ENCODE measurements around the gene EXOSC9. TPM values are rescaled to one million over a fixed set of nuclear protein-coding genes. Genes with fewer than 3 reads are reported as not detected.

EXOSC9 gene
- total RNA-seq, 1 experiment from 2014 or later = 29.9 TPM

GRCh38 chr4:121785479-121785878 is 15.6 kb upstream of the EXOSC9 start:
- H3K4me3 ChIP-seq = no peak overlapping the region
- H3K9me2 ChIP-seq (ENCODE audit: insufficient read depth) = no peaks in the 10 kb centered on the region
- H3K9me3 ChIP-seq (ENCODE audit: insufficient read depth, low read depth) = no peaks in the 10 kb centered on the region; the same call in 1 of the 2 replicates
- H3K27me3 ChIP-seq (ENCODE audit: insufficient read depth, low read depth) = no peaks in the 10 kb centered on the region
- H3K36me3 ChIP-seq (ENCODE audit: low read depth) = no peaks in the 10 kb centered on the region
- TF ChIP-seq EZH2 (IDR thresholded peaks at IDR 0.05; ENCODE audit: low read depth) = no peak
- TF ChIP-seq, protein P1, sequence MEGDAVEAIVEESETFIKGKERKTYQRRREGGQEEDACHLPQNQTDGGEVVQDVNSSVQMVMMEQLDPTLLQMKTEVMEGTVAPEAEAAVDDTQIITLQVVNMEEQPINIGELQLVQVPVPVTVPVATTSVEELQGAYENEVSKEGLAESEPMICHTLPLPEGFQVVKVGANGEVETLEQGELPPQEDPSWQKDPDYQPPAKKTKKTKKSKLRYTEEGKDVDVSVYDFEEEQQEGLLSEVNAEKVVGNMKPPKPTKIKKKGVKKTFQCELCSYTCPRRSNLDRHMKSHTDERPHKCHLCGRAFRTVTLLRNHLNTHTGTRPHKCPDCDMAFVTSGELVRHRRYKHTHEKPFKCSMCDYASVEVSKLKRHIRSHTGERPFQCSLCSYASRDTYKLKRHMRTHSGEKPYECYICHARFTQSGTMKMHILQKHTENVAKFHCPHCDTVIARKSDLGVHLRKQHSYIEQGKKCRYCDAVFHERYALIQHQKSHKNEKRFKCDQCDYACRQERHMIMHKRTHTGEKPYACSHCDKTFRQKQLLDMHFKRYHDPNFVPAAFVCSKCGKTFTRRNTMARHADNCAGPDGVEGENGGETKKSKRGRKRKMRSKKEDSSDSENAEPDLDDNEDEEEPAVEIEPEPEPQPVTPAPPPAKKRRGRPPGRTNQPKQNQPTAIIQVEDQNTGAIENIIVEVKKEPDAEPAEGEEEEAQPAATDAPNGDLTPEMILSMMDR (conservative IDR thresholded peaks at IDR 0.05) = no peak
- no peak overlapping the region for H3K27ac ChIP-seq
- POLR2A ChIA-PET (ENCODE audit: unreplicated experiment) = no interaction called here
- no peaks in the 10 kb centered on the region for H3K79me2 ChIP-seq (ENCODE audit: low read depth)
- CTCF ChIA-PET = no interaction called here
- H3F3A ChIP-seq (ENCODE audit: insufficient read depth, low read depth) = no peaks in the 10 kb centered on the region
- peaks cover 20% of the 10 kb centered on the region for H3K4me1 ChIP-seq (replicated peaks; ENCODE audit: insufficient read depth)
- DNase-seq = no peak
- H2AFZ ChIP-seq = no peak overlapping the region
- no TSS peak for BruUV-seq (replicated peaks)
- H4K20me1 ChIP-seq (ENCODE audit: insufficient read depth) = no peaks in the 10 kb centered on the region
- no peak overlapping the region for H3K4me2 ChIP-seq
- intact Hi-C loops (cut with micrococcal nuclease; ENCODE audit: unreplicated experiment) = no loop called here

DNA sequence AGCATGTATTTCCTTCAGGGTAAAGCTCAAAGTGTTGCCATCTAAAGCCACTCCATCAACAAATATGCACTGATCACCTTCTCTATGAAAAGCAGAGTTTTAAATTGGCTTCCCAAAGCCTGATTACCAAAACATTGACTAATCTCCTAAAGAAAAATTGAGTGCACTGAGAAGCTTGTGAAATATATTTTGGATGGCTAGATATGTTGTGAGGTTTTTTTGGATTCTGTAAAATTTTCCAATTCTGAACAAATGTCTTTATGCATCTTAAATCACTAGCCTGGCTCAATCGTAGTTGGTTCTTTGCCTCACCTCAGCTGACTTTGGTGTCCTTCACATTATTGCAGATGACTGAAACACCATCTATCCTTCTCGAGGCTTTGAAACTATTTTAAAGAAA is 14.9 kb upstream of the EXOSC9 start:
- Histone ChIP-seq H3F3A (ENCODE audit: insufficient read depth, low read depth) (no peaks in the 10 kb centered on the region), H4K20me1 (ENCODE audit: insufficient read depth) (no peaks in the 10 kb centered on the region), H3K27ac (no peak overlapping the region), H3K9me3 (ENCODE audit: insufficient read depth, low read depth) (no peaks in the 10 kb centered on the region; the same call in 1 of the 2 replicates), H3K36me3 (ENCODE audit: low read depth) (no peaks in the 10 kb centered on the region), H3K27me3 (ENCODE audit: insufficient read depth, low read depth) (no peaks in the 10 kb centered on the region), H3K4me1 (replicated peaks; ENCODE audit: insufficient read depth) (peaks cover 23% of the 10 kb centered on the region), H2AFZ (no peak overlapping the region), H3K9me2 (ENCODE audit: insufficient read depth) (no peaks in the 10 kb centered on the region), H3K4me3 (no peak overlapping the region), H3K79me2 (ENCODE audit: low read depth) (no peaks in the 10 kb centered on the region), H3K4me2 (no peak overlapping the region)
- TF ChIP-seq, protein P1 (conservative IDR thresholded peaks at IDR 0.05) = no peak
- no peak for TF ChIP-seq EZH2 (IDR thresholded peaks at IDR 0.05; ENCODE audit: low read depth)
- intact Hi-C loops (cut with micrococcal nuclease; ENCODE audit: unreplicated experiment) = no loop called here
- POLR2A ChIA-PET (ENCODE audit: unreplicated experiment) = no interaction called here
- CTCF ChIA-PET = no interaction called here
- no TSS peak for BruUV-seq (replicated peaks)
- no peak for DNase-seq

DNA sequence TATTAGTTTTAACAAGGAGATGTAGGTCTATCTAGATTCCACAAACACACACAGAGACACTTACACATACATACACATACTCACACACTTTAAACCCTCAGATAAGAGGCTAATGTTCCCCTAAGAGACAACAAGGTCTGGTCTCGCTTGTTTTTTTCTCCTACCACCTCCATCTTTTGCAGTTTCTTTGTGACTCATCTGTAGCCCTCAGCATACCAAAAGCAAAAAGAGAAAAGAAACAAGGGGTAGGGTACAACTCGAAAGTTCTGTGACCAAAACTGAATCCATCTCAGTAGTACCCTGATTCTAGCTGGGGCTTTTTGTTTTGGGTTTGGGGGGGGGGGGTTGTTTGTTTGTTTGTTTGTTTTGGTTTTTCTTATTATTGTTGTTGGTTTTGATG is 12.2 kb upstream of the EXOSC9 start:
- no peak overlapping the region for H2AFZ ChIP-seq

More for the DNA sequence above, 12.2 kb upstream of the EXOSC9 start:
- H3K4me3 ChIP-seq = no peak overlapping the region
- TF ChIP-seq, protein P1 (conservative IDR thresholded peaks at IDR 0.05) = no peak
- no peak for TF ChIP-seq EZH2 (IDR thresholded peaks at IDR 0.05; ENCODE audit: low read depth)
- H3K36me3 ChIP-seq (ENCODE audit: low read depth) = no peaks in the 10 kb centered on the region
- DNase-seq = no peak
- H3K9me3 ChIP-seq (ENCODE audit: insufficient read depth, low read depth) = no peaks in the 10 kb centered on the region; the same call in 1 of the 2 replicates
- no peak overlapping the region for H3K27ac ChIP-seq
- ChIA-PET POLR2A (ENCODE audit: unreplicated experiment) (no interaction called here), CTCF (no interaction called here)
- H3K27me3 ChIP-seq (ENCODE audit: insufficient read depth, low read depth) = no peaks in the 10 kb centered on the region
- no peaks in the 10 kb centered on the region for H4K20me1 ChIP-seq (ENCODE audit: insufficient read depth)
- no TSS peak for BruUV-seq (replicated peaks)
- H3K4me1 ChIP-seq (replicated peaks; ENCODE audit: insufficient read depth) = peaks cover 23% of the 10 kb centered on the region
- H3K4me2 ChIP-seq = no peak overlapping the region
- H3F3A ChIP-seq (ENCODE audit: insufficient read depth, low read depth) = no peaks in the 10 kb centered on the region
- H3K79me2 ChIP-seq (ENCODE audit: low read depth) = no peaks in the 10 kb centered on the region
- intact Hi-C loops (cut with micrococcal nuclease; ENCODE audit: unreplicated experiment) = no loop called here
- H3K9me2 ChIP-seq (ENCODE audit: insufficient read depth) = no peaks in the 10 kb centered on the region
